ENCODE data around the gene IBA57. TPM values are rescaled to one million over a fixed set of nuclear protein-coding genes. Genes with fewer than 3 reads are reported as not detected.
"Not testable (repeated sequence)": the region's sequence is repeated elsewhere in the genome, so short reads cannot be mapped to it uniquely, and the experiment has no call there.

IBA57 gene
- polyA plus RNA-seq, 3 donors, result 5.9 to 8.1 (median 6.1) TPM

- no peak for DNase-seq
Observed at GRCh38 chr1:228224198-228225164, 58.9 kb downstream of the IBA57 start.

GRCh38 chr1:228225165-228225710 lies 59.6 kb downstream of the IBA57 start:
- DNase-seq, result no peak

GRCh38 chr1:228225740-228226139 lies 60.1 kb downstream of the IBA57 start:
- DNase-seq, result no peak

- DNase-seq, result no peak
Observed at GRCh38 chr1:228226141-228226874, 60.7 kb downstream of the IBA57 start.

- DNase-seq, result no peak
Observed at GRCh38 chr1:228226956-228227791, 61.6 kb downstream of the IBA57 start.

- not testable (repeated sequence) for DNase-seq
Observed at GRCh38 chr1:228228147-228228546, 62.5 kb downstream of the IBA57 start.

GRCh38 chr1:228228601-228229074 lies 63.0 kb downstream of the IBA57 start:
- DNase-seq, result no peak

GRCh38 chr1:228231189-228231588 lies 65.6 kb downstream of the IBA57 start:
- no peak for DNase-seq

Other genes with a start within 250 kb of the IBA57 start
- 1 to 10 TPM; 1.6 to 1.7 (median 1.6) TPM for gene WNT9A, start 217.9 kb upstream of the IBA57 start, polyA plus RNA-seq (ENCODE audit: insufficient read length in 3 of 3)
- under 1 TPM; 0.12 to 0.23 (median 0.22) TPM for gene WNT3A, start 158.8 kb upstream of the IBA57 start, polyA plus RNA-seq (ENCODE audit: insufficient read length in 3 of 3)
- 100 to 1,000 TPM; 332 to 390 (median 367) TPM for gene ARF1, start 83.1 kb upstream of the IBA57 start, polyA plus RNA-seq (ENCODE audit: insufficient read length in 3 of 3)
- 10 to 100 TPM; 20.8 to 26.1 (median 23.3) TPM for gene C1orf35, start 62.5 kb upstream of the IBA57 start, polyA plus RNA-seq (ENCODE audit: insufficient read length in 3 of 3)
- gene MRPL55, start 56.5 kb upstream of the IBA57 start, polyA plus RNA-seq (ENCODE audit: insufficient read length in 3 of 3), result 10 to 100 TPM; 48.5 to 55.6 (median 54.4) TPM
- gene GUK1, start 25.5 kb upstream of the IBA57 start, polyA plus RNA-seq (ENCODE audit: insufficient read length in 3 of 3), result 100 to 1,000 TPM; 113 to 167 (median 157) TPM
- gene GJC2, start 15.9 kb upstream of the IBA57 start, polyA plus RNA-seq (ENCODE audit: insufficient read length in 3 of 3), result 1 to 10 TPM in 2 of 3 donors, under 1 TPM in 1; 0.59 to 1.1 (median 1.0) TPM
- 10 to 100 TPM; 32.0 to 53.4 (median 48.5) TPM for gene OBSCN, start 42.2 kb downstream of the IBA57 start, polyA plus RNA-seq (ENCODE audit: insufficient read length in 3 of 3)
- 10 to 100 TPM; 17.8 to 23.3 (median 21.0) TPM for gene TRIM11, start 241.0 kb downstream of the IBA57 start, polyA plus RNA-seq (ENCODE audit: insufficient read length in 3 of 3)